Measurements from ENCODE around the gene MTARC1.

DNA sequence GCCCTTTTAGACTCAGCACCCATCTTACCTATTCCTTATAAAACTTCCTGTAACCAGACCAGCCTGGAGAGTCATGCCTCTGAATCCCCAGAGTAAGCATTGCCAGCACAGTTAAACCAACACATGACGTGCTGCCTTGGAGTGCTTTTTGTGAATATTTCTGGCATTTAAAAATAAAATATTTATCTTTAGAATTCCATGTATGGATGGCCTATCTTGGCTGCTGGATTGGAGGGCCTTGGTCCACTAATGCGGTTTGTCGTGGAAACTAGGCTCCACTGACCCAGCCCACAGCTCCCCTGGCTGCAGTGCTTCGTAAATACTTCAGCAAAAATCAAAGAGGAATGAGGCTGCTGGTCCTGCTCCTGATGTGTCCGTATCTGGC is 17.5 kb downstream of the MTARC1 start:
- TF ChIP-seq, protein P1, sequence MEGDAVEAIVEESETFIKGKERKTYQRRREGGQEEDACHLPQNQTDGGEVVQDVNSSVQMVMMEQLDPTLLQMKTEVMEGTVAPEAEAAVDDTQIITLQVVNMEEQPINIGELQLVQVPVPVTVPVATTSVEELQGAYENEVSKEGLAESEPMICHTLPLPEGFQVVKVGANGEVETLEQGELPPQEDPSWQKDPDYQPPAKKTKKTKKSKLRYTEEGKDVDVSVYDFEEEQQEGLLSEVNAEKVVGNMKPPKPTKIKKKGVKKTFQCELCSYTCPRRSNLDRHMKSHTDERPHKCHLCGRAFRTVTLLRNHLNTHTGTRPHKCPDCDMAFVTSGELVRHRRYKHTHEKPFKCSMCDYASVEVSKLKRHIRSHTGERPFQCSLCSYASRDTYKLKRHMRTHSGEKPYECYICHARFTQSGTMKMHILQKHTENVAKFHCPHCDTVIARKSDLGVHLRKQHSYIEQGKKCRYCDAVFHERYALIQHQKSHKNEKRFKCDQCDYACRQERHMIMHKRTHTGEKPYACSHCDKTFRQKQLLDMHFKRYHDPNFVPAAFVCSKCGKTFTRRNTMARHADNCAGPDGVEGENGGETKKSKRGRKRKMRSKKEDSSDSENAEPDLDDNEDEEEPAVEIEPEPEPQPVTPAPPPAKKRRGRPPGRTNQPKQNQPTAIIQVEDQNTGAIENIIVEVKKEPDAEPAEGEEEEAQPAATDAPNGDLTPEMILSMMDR (IDR thresholded peaks at IDR 0.05 in 2 of 3, conservative IDR thresholded peaks at IDR 0.05 in 1 of 3; ENCODE audit: borderline replicate concordance in 1 of 3, insufficient read depth in 1 of 3, low read depth in 2 of 3, low read length in 2 of 3), result no peak
- TF ChIP-seq, protein P2, sequence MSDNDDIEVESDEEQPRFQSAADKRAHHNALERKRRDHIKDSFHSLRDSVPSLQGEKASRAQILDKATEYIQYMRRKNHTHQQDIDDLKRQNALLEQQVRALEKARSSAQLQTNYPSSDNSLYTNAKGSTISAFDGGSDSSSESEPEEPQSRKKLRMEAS (IDR thresholded peaks at IDR 0.05), result no peak
- TF ChIP-seq EZH2phosphoT487 (IDR thresholded peaks at IDR 0.05; ENCODE audit: borderline replicate concordance) (no peak), CEBPB (IDR thresholded peaks at IDR 0.05; ENCODE audit: low read depth) (no peak), POLR2AphosphoS5 (IDR thresholded peaks at IDR 0.05; ENCODE audit: low read depth, low read length) (no peak), TCF7L2 (IDR thresholded peaks at IDR 0.05; ENCODE audit: borderline replicate concordance, extremely low read depth, insufficient read depth, insufficient read length) (no peak), CBX3 (IDR thresholded peaks at IDR 0.05; ENCODE audit: low read depth) (no peak), SIN3A (IDR thresholded peaks at IDR 0.05; ENCODE audit: low read depth) (no peak), YY1 (IDR thresholded peaks at IDR 0.05; ENCODE audit: extremely low read depth, insufficient replicate concordance, low read depth, low read length) (no peak), JUND (IDR thresholded peaks at IDR 0.05) (no peak)
- TF ChIP-seq, protein P3, sequence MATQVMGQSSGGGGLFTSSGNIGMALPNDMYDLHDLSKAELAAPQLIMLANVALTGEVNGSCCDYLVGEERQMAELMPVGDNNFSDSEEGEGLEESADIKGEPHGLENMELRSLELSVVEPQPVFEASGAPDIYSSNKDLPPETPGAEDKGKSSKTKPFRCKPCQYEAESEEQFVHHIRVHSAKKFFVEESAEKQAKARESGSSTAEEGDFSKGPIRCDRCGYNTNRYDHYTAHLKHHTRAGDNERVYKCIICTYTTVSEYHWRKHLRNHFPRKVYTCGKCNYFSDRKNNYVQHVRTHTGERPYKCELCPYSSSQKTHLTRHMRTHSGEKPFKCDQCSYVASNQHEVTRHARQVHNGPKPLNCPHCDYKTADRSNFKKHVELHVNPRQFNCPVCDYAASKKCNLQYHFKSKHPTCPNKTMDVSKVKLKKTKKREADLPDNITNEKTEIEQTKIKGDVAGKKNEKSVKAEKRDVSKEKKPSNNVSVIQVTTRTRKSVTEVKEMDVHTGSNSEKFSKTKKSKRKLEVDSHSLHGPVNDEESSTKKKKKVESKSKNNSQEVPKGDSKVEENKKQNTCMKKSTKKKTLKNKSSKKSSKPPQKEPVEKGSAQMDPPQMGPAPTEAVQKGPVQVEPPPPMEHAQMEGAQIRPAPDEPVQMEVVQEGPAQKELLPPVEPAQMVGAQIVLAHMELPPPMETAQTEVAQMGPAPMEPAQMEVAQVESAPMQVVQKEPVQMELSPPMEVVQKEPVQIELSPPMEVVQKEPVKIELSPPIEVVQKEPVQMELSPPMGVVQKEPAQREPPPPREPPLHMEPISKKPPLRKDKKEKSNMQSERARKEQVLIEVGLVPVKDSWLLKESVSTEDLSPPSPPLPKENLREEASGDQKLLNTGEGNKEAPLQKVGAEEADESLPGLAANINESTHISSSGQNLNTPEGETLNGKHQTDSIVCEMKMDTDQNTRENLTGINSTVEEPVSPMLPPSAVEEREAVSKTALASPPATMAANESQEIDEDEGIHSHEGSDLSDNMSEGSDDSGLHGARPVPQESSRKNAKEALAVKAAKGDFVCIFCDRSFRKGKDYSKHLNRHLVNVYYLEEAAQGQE (IDR thresholded peaks at IDR 0.05; ENCODE audit: low read depth), result no peak
